Measurements from ENCODE around the gene VIL1.

VIL1 gene

DNA sequence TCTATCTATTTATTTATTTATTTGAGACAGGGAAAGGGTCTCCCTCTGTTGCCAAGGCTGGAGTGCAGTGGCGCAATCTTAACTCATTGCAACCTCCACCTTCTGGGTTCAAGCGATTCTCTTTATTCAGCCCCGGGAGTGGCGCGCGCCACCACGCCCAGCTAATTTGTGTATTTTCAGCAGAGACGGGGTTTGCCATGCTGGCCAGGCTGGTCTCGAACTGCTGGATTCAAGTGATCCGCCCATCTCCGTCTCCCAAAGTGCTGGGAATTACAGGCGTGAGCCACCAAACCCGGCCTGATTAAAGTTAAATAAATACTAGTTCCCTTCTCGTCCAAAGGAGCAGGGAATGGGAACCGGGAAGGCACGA, 23.5 kb upstream of the VIL1 start:
- DNase-seq, result no peak

DNA sequence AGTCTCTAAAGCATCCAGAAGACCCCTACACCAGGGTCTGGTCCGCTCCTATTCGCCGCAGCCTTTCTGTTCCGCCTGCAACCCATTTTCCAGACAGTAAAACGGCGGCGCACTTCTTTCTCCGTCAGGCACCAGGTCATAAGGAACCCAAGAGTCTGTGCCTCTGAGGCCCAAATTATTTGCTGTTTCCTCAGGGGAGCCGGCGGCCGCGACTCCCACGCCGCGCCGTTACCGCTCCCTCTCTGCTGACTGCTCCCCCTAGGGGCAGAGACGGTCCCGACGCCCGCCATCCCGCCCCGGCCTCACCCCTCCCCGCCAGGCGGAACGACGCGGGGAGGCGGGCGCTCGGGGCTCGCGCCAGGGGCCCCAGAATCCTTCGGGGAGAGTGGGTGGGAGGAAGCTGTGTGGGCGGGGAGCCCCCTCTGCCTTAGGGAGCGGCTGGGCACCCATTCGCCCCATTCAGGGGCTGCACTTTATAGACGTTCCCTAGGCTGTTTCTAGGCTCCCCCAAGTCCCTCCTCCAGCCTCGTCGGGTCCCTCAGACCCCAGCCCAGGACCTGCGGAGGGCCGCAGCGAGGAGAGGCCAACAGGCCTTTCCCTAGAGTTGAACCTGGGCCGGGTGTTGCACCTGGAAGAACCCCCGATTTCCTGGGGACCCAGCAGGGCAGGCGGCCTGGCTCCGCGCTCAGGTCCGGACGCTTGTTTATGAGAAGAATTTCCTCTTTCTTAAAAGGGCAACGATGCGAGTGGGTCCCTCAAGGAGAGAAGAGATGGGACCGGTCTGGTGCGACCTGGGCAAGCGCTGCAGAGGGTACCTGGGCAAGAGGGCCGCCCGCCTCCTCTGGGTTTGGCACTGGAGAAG, 22.9 kb upstream of the VIL1 start:
- DNase-seq, result peak; percentile 89 to 93

DNA sequence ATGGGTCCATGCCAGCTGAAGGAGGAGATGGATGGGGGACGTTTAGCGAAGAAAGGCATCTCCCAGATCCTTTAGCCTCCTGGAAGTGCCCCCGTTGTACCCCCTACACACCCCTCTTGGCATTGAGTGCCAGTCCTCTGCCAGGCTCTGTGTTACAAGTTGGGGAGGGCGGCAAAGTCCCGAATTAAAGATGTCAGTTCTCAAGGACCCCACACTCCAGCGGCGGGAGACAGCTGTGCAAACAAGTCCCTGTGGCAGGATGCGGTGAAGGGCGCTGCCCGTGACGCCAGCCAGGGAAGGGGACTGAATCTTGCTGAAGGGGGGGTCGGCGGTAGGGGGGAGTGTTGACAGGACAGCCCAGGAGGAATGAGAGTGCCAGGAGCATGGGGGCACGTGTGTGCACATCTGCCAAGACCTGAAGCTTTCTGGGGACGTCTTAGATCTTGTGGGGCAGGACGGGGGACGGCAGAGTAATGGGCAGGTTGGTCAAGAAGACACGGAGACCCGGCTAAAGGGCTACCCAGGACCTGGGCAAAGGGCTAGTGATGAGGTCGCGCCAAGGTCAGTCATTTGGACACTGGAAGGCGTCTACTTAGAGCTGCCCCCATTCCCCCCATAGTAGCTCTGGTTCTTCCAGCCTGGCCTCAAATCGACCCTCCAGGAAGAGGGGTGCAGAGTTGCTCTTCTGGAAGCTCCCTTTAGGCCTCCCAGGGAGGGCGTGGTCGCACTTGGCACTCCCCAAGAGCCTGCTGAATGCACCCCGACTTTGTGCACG, 22.0 kb upstream of the VIL1 start:
- DNase-seq, result peak in 1 of 2 experiments; percentile 54

DNA sequence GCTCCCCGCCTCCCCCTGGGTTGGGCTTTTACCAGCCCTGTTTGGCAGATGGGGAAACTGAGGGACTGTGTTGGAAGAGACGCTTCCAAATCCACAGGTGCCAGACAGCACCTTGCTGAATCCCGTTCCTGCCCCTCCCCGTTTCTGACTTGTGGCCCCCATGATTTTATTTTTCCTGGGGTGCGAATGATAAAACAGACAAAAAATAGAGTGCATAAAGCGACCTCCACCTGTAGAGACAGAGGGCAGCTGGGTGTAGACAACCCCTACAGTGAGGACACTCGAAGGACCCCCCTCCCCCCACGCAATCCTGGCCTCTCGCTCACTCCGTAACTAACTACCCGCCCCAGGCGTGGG, 21.5 kb upstream of the VIL1 start:
- DNase-seq, result no peak

DNA sequence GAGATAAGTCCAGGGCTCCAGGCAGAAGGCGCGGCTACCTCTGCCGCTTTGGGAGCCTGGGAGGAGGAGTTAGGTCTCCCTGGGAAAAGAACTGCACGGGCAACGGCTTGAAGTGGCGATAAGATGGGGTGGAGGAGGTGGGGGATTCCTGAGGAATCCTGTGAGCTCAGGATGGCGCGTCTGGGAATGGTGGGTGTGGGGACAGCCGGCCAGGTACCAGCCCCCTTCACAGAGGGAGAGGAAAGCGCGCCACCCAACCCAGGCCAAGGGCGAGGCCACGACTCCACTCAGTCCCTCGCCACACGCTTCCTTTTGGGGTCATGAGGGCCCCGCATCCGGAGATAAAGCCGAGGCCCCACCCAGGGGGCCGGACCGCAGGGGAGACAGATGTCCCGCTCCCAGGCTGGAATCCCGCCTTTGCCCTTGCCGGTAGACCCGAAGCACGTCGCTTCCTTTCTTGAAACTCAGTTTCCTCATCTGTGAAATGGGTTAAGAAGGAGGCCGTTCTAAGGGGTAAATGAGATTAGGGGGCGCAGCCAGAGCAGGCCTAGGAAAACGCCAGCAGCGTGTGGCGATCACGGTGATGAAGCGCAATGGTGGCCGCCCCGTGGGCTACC, 21.0 kb upstream of the VIL1 start:
- DNase-seq, result no peak

DNA sequence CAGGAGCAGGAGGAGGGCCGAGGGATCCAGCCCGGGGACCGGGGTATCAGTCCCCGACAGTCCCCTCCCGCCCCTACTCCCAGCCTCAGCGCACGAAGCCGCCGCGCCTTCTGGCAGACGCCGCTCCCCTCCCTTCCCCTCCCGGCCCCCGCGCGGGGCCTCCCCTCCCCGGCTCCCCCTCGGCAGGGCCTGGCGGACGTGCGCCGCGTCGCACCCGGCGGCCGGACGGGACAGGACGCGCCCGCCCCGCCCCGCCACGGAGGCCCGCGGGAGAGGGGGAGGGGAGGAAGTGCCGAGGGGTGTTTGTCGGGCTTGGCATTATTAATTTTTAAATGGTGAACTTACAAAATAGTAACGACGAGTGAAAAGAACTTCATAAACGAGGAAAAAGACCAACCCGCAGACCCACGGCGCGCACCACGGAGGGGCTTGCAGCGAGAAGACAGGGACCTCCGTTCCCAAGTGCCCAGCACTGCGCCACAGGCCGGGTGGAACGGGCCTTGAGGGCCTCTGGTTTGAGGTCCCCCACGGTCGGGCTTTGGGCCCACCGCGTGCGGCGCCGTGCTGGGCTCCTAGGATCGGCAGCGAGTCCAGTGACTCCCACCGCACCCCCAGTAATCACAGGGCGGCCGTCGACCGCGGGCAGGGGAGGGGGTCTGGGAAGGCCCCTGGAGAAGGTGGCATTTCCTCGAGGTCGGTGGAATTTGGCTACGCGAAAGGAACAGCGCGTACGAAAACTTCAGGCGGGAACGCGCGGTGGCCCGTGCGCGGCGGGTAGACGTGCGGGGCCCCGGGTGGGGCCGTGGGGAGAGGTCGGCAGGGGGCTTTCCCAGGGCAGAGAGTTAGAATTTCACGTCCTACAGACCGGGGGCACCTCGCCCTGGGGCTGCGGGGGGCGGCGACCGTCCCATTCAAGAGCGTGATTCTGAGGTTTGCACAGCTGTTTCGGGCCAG, 20.2 kb upstream of the VIL1 start:
- peak; percentile 52 to 58 for DNase-seq

DNA sequence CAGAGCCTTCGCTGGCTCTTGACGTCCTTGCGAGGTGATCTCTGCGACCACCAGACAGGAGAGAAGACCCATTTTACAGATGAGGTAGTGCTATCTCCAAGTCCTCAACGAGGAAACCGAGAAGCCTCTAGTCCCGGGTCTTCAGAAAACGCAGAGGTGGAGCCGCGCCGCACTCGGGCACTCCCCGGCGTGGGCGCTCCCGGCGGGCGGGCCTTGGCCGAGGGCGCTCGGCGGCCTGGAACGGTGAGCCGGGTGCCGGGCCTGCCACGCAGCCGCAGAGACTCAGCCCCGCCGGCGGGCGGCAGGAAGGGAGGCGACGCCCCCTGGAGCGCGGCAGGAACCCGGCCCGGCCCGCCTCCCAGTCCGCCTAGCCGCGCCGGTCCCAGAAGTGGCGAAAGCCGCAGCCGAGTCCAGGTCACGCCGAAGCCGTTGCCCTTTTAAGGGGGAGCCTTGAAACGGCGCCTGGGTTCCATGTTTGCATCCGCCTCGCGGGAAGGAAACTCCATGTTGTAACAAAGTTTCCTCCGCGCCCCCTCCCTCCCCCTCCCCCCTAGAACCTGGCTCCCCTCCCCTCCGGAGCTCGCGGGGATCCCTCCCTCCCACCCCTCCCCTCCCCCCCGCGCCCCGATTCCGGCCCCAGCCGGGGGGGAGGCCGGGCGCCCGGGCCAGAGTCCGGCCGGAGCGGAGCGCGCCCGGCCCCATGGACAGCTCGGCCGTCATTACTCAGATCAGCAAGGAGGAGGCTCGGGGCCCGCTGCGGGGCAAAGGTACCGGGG, 19.3 kb upstream of the VIL1 start, which contains the start of gene CTDSP1:
Gene CTDSP1, plus strand, starts transcription at position 478 of the 776 bp plus-strand sequence. Its CDS starts 223 bp downstream, at position 701.
- peak; percentile 84 to 89 for DNase-seq

DNA sequence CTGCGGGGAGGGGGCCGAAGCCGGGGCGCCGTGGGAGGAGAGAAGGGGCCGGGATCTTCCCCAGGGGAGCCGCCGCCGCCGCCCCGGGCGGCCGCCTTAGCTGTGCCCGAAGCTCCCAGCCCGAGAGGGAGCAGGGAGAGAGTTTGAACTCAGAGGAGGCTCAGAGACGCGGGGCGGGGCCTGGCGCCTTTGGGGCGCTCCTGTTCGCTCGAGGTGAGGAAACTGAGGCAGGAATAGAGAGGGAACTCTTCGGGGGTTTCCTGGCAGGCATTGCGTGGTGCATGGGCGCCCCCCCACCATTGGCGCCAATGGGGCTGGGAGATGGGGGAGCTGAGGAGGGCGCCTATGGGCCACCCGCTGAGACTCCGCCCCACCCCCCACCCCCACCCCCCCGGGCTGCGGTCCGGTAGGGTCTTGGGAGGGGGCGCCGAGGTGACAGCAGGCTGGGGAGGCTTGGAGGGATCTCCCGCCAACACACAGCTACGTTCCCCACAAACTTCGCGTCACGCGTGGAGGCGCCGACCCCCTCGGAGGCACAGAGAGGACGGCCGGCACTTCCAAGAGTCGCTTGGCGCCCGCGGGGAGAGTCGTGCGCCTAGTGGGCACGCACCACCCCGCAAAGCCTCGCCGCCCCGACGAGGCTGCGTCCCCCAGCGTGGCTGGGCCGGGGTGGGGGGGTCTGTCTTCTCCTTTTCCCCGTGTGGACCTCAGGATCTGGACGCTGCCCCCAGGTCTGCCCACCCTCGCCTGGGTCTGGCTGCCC, 18.6 kb upstream of the VIL1 start:
- DNase-seq, result peak in 1 of 2 experiments; percentile 39

DNA sequence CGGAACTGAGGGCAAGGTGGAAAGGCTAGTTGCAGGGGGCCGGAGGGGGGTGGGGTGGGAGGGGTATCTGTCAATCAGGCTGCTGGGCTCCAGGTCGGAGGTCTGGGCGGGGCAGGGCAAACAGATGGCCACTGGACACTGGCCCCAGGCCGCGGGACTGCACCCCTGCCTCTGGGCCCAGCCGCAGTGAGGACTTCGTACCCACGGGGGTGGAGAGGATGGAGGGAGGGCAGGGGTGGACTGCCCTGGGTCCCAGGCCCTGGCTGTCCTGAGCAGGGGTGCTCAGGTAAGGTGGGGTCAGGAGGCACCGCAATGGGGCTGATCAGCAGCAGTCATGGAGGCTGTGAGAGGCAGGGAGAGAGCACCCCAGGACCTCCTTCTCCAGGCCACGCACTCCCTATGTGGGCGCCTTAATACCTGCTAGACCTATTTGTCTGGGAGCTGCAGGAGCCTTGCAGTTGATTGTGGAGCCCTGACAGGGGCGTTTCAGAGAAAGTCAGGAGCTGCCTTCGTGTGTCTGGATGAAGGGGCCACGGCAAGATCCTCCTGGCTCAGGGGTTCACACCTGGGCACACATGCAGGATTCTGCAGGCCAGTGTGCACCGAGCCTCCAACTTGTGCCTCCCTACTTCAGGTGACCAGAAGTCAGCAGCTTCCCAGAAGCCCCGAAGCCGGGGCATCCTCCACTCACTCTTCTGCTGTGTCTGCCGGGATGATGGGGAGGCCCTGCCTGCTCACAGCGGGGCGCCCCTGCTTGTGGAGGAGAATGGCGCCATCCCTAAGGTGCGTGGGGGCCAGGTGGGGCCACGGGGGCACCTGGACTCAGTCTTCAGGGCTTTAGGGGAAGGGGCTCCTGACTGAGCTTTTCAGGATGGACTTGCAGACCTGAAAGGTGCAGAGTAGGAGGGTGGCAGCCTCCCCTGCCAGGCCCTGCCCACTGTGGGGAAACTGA, 17.7 kb upstream of the VIL1 start:
- DNase-seq, result no peak

DNA sequence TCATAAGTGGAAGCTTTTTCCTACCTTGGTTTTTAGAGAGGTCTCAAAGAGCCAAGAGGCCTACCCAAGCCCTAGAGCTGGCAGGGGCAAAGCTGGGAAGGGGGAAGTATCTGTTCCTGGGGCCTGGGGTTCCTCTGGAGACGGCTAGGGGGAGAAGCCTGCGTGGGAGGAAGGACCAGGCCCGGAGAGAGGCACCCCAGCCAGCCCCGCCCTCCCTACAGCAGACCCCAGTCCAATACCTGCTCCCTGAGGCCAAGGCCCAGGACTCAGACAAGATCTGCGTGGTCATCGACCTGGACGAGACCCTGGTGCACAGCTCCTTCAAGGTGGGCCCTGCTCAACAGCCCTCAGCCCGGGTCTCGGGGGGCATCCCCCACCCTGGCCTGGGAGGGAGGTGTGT, 17.0 kb upstream of the VIL1 start:
- no peak for DNase-seq

DNA sequence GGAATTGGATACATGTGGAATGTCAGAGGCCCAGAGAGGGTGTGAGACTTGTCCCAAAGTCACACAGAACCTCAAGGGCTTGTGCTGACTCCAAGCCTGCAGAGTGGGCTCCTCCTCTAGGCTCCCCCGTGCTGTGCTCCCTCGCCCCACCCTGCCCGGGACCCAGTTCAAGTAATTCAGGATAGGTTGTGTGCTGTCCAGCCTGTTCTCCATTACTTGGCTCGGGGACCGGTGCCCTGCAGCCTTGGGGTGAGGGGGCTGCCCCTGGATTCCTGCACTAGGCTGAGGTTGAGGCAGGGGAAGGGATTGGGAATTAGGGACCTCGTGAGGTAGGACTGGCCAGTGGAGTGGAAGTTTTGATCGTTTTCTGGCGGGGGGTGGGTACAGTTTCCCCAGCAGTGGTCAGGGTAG, 16.4 kb upstream of the VIL1 start:
- DNase-seq, result no peak

DNA sequence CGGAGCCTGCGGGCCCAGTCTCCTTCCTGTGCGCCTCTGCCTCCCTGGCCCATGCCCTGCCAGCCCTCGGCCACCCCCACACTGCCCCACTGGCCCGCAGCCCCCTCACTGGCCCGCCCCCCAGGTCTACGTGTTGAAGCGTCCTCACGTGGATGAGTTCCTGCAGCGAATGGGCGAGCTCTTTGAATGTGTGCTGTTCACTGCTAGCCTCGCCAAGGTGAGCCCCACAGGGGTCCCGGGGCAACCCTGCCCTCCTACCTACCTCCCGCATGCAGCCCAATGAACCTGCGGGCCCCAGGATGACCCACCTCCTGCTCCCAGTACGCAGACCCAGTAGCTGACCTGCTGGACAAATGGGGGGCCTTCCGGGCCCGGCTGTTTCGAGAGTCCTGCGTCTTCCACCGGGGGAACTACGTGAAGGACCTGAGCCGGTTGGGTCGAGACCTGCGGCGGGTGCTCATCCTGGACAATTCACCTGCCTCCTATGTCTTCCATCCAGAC, 16.0 kb upstream of the VIL1 start:
- no peak for DNase-seq

DNA sequence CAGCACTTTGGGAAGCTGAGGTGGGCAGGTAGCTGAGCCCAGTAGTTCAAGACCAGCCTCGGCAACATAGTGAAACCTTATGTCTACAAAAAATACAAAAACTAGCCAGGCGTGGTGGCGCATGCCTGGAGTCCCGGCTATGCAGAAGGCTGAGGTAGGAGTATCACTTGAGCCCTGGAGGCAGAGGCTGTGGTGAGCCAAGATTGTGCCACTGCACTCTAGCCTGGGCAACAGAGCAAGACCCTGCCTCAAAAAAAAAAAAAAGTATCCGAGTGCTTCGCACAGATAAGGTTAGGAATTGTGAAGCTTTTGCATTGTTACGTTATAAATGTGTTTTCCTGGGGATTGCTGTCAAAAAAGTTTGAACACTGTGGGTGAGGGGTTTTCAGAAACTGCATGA, 15.1 kb upstream of the VIL1 start:
- no peak for DNase-seq

DNA sequence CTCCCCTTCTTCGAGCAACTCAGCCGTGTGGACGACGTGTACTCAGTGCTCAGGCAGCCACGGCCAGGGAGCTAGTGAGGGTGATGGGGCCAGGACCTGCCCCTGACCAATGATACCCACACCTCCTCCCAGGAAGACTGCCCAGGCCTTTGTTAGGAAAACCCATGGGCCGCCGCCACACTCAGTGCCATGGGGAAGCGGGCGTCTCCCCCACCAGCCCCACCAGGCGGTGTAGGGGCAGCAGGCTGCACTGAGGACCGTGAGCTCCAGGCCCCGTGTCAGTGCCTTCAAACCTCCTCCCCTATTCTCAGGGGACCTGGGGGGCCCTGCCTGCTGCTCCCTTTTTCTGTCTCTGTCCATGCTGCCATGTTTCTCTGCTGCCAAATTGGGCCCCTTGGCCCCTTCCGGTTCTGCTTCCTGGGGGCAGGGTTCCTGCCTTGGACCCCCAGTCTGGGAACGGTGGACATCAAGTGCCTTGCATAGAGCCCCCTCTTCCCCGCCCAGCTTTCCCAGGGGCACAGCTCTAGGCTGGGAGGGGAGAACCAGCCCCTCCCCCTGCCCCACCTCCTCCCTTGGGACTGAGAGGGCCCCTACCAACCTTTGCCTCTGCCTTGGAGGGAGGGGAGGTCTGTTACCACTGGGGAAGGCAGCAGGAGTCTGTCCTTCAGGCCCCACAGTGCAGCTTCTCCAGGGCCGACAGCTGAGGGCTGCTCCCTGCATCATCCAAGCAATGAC, 14.4 kb upstream of the VIL1 start:
- no peak for DNase-seq

DNA sequence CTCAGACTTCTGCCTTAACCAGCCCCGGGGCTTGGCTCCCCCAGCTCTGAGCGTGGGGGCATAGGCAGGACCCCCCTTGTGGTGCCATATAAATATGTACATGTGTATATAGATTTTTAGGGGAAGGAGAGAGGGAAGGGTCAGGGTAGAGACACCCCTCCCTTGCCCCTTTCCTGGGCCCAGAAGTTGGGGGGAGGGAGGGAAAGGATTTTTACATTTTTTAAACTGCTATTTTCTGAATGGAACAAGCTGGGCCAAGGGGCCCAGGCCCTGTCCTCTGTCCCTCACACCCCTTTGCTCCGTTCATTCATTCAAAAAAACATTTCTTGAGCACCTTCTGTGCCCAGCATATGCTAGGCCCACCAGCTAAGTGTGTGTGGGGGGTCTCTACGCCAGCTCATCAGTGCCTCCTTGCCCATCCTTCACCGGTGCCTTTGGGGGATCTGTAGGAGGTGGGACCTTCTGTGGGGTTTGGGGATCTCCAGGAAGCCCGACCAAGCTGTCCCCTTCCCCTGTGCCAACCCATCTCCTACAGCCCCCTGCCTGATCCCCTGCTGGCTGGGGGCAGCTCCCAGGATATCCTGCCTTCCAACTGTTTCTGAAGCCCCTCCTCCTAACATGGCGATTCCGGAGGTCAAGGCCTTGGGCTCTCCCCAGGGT, 13.7 kb upstream of the VIL1 start:
- no peak for DNase-seq

DNA sequence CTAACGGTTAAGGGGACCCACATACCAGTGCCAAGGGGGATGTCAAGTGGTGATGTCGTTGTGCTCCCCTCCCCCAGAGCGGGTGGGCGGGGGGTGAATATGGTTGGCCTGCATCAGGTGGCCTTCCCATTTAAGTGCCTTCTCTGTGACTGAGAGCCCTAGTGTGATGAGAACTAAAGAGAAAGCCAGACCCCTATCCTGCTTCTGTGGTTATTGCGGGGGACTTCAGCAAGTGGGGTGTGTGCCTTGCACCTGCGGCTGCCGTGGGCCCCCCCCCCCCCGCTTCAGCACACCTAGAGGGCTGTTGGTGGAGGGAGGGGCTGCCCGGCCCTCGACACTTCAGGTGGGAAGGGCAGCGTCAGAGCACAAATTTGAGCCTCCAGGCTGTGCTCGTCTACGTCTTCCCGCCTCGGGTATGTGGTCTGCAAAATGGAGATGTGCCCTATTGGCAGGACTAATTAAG, 13.1 kb upstream of the VIL1 start:
- no peak for DNase-seq

DNA sequence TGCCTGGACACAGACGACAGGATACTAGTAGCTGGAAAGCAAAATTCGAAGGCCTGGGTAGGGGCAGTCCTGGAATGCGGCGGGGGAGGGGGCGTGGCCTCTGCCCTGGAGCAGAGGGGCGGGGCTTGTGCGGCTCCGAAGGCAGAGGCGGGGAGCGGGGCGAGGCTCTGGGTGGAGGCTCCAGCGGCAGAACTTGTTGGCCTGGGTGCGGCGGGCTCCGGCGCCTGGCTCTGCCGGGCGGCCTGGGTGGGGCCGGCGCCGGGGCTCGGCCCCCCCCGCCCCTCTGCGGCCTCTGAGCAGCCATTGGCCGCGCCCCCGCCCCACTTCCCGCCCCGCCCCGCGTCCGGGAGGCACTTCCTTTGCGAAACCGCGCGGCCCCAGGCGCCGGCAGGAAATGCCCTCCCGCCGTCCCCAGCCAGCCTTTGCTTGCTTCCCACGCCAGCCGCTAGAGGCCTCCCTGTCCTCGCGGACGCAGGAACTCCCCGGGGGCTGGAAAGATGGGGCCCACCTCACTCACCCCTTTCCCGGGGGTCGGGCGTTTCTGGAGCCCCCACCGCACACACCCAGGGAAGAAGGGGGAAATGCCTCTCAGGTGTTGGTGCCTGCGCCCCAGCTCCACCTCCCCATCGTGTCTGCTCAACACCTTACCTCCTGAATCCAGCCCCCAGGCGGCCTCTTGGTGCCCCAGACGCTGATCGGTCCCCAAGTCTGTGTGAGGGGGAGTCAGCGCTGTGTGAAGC, 12.5 kb upstream of the VIL1 start:
- DNase-seq, result peak; percentile 81 to 94

Measured in stimulated activated CD4-positive, alpha-beta T cell treated with anti-CD3 and anti-CD28 coated beads, Interleukin-4, amount 100 ng/mL, for 4 hours (primary cell).